GM12878 (cell line): ENCODE data around the gene CDH4. TPM values are rescaled to one million over a fixed set of nuclear protein-coding genes. Genes with fewer than 3 reads are reported as not detected.

Experiments
- ATAC-seq: fragments of 200-7000 bp; cut with Tn5 transposase; 3 replicates; pipeline ENCODE4 v1.9.1; 2020; ENCODE audit warnings: mild to moderate bottlenecking, moderate library complexity
- BruUV-seq: library from RNA; stranded (reverse); fragments of 400-500 nt; replicated peaks from 2 replicates; lab custom pipeline; 2021; lab: Mats Ljungman, UMichigan
- CTCF ChIA-PET: fragments of 300-600 bp; sonication (Branson Sonifier 250); formaldehyde crosslinking; extraction: SDS; loops from one replicate; lab custom pipeline; 2021; ENCODE audit warnings: inconsistent platforms; lab: Yijun Ruan, JAX
- POLR2A ChIA-PET: fragments of 350-600 bp; formaldehyde crosslinking; extraction: SDS; loops from one replicate; lab custom pipeline; 2021; ENCODE audit warnings: inconsistent platforms; lab: Charles Lee
- RAD21 ChIA-PET: fragments of 300-600 bp; sonication (Branson Sonifier 250); formaldehyde crosslinking; loops from one replicate; lab custom pipeline; 2023; ENCODE audit warnings: antibody characterized with exemption; ENCODE audit not compliant: unreplicated experiment; lab: Charles Lee
- SMC1A ChIA-PET: fragments of 300-600 bp; sonication (Branson Sonifier 250); formaldehyde crosslinking; loops from one replicate; lab custom pipeline; 2023; ENCODE audit not compliant: unreplicated experiment, uncharacterized antibody; lab: Charles Lee
- DNase-seq: peaks from one replicate; pipeline ENCODE4 v3.0.0-alpha.2; 2011; ENCODE audit warnings: low read depth, low spot score
- FAIRE-seq: peaks from 3 replicates; lab custom pipeline; 2011; peaks lifted over from hg19 to GRCh38; lab: Jason Lieb, UNC
- H2AFZ ChIP-seq: 2 replicates; pipeline ENCODE4 v1.6.0; 2011; ENCODE audit warnings: low read depth, low read length, control low read depth; ENCODE audit not compliant: control insufficient read depth
- H3K27ac ChIP-seq: 2 replicates; pipeline ENCODE4 v1.5.1; 2011; ENCODE audit warnings: control low read depth; ENCODE audit not compliant: control insufficient read depth, insufficient read depth
- H3K27me3 ChIP-seq, 2 experiments: replicated peaks in 1 of 2; 2 replicates each; pipeline versions ENCODE4 v1.6.0 to v1.6.1; 2011; ENCODE audit warnings: low read length in 1 of 2; ENCODE audit not compliant: control insufficient read depth in 2 of 2, insufficient read depth in 2 of 2
- H3K36me3 ChIP-seq, 2 experiments: 2 replicates each; pipeline ENCODE4 v1.5.1; 2011; ENCODE audit warnings: low read length in 1 of 2; ENCODE audit not compliant: control insufficient read depth in 2 of 2, insufficient read depth in 2 of 2
- H3K4me1 ChIP-seq: 2 replicates; pipeline ENCODE4 v1.6.1; 2011; ENCODE audit warnings: mild to moderate bottlenecking, low read length, moderate library complexity, mixed read lengths; ENCODE audit not compliant: control insufficient read depth, insufficient read depth
- H3K4me2 ChIP-seq: 2 replicates; pipeline ENCODE4 v1.6.0; 2011; ENCODE audit warnings: control low read depth; ENCODE audit not compliant: control insufficient read depth, insufficient read depth
- H3K4me3 ChIP-seq: fragments of 200-600 bp; sonication (generic); 2 replicates; pipeline ENCODE4 v1.5.1; 2016
- H3K79me2 ChIP-seq: 2 replicates; pipeline ENCODE4 v1.6.0; 2011; ENCODE audit warnings: low read length; ENCODE audit not compliant: control insufficient read depth, insufficient read depth
- H3K9ac ChIP-seq: 2 replicates; pipeline ENCODE4 v1.8.0; 2011; ENCODE audit warnings: low read length, control low read depth, mixed read lengths; ENCODE audit not compliant: control insufficient read depth, insufficient read depth
- H3K9me3 ChIP-seq: replicated peaks from 3 replicates; pipeline ENCODE4 v1.5.1; 2011; ENCODE audit warnings: mild to moderate bottlenecking, low read length; ENCODE audit not compliant: control insufficient read depth, insufficient read depth
- H4K20me1 ChIP-seq: 2 replicates; pipeline ENCODE4 v1.6.0; 2011; ENCODE audit not compliant: control insufficient read depth, insufficient read depth
- CHD2 ChIP-seq: IDR thresholded peaks from 2 replicates; pipeline ENCODE4 v1.6.1; 2011; ENCODE audit warnings: low read depth, low read length, improper control_type of control experiment, borderline replicate concordance
- RB1 ChIP-seq: fragments of 450-650 bp; formaldehyde crosslinking; IDR thresholded peaks from 2 replicates; pipeline ENCODE4 v1.6.1; 2017; ENCODE audit warnings: mild to moderate bottlenecking, borderline replicate concordance
- WRNIP1 ChIP-seq: IDR thresholded peaks from 2 replicates; pipeline ENCODE4 v1.6.1; 2011; ENCODE audit warnings: low read depth, low read length, improper control_type of control experiment, borderline replicate concordance
- ZNF384 ChIP-seq: IDR thresholded peaks from 2 replicates; pipeline ENCODE4 v1.6.1; 2012; ENCODE audit warnings: low read depth, mild to moderate bottlenecking, low read length, improper control_type of control experiment, borderline replicate concordance
- WGBS: methylation state at CpG from one replicate; pipeline ENCODE4 v1.1.6; 2016; ENCODE audit warnings: low lambda C conversion rate; ENCODE audit not compliant: insufficient replicate concordance, insufficient coverage; ENCODE audit errors: missing lambda C conversion rate; 5-methylcytosine and 5-hydroxymethylcytosine counted together
- in situ Hi-C: fragments of 300-500 bp; cut with MboI; formaldehyde crosslinking; loops from 9 replicates; pipeline ENCODE4 v1.14.3; 2018; ENCODE audit warnings: mixed read lengths
- intact Hi-C: fragments of 100-400 bp; cut with micrococcal nuclease; formaldehyde crosslinking; loops from one replicate; pipeline ENCODE4 v1.14.2; 2022; ENCODE audit not compliant: unreplicated experiment
- polyA plus RNA-seq, 11 experiments: library from polyadenylated mRNA; depleted of rRNA in 4 of 11; unstranded in 6 of 11; stranded (reverse) in 5 of 11; fragments of >200 nt; fragmentation: Nextera tagmentation in 4 of 11; fragmentation: Illumina TruSeq in 1 of 11; extraction: Ambion mirVana in 4 of 11; extraction: Trizol in 1 of 11; gene quantifications; 1 replicate in 1 of 11; 2 replicates in 10 of 11; pipeline versions ENCODE4 v1.2.1 to v1.2.3, GENCODE V29; 2011 to 2016; ENCODE audit warnings: inconsistent platforms in 2 of 11, missing spikeins in 2 of 11, low read depth in 1 of 11
- total RNA-seq, 4 experiments: library from RNA; depleted of rRNA in 3 of 4; stranded (reverse); fragments of >200 nt in 3 of 4; fragmentation: Illumina TruSeq in 1 of 4; extraction: Trizol in 1 of 4; gene quantifications; 2 replicates each; pipeline versions ENCODE4 v1.2.1 to v1.2.3, GENCODE V29; 2013 to 2021
- TF ChIP-seq, protein P1 (sequence below): fragments of 450-650 bp; conservative IDR thresholded peaks from 2 replicates; pipeline ENCODE4 v1.6.1; 2017; ENCODE audit warnings: mild to moderate bottlenecking, moderate library complexity

The CDH4 gene
- total and polyA plus RNA-seq, 10 of the 15 experiments (the other 5 are each of a cell fraction or from before 2014, with no cell fraction given): not detected

DNA sequence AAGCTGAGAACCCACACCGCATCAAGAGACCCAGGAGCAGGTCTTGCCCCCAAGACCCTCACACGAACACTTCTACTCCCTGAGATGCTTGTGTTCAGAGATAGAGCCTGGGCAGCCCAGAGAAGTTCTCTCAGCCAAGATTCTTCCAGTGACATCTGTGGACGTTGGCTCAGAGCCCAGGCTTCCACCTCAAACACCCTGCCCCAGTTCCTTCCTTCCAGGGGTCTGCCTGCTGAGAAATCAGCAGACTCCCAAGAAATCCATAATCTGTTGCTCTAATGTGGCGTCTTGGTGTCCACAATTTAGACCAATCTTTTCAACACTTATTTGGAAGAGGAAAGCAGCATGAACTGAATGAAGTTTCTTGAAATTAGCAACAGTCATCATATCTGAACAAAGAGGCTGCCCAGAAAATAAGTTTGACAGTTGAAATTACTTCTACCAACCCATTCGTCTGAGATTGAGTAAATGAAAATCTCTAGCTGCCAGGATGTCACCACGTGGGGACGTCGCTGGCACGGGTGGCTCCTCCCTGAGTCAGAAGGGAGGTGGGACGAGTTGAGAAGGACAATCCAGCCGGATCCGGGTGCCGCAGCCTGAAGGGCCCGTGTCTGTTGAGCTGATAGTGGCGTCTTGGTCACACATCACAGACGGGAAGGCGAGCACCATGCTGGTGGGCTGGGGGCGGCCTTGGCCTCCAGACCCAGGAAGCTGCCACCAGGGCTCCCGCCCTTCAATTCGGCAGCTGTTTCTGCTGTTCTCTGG, 412.7 kb downstream of the CDH4 start:
- Histone ChIP-seq H3K79me2 (no peaks in the 10 kb centered on the region), H2AFZ (no peak overlapping the region), H4K20me1 (no peaks in the 10 kb centered on the region), H3K9me3 (no peaks in the 10 kb centered on the region), H3K27me3 (no peaks in the 10 kb centered on the region), H3K9ac (no peak overlapping the region), H3K27ac (no peak overlapping the region), H3K36me3 (no peaks in the 10 kb centered on the region), H3K4me3 (no peak overlapping the region), H3K4me1 (no peaks in the 10 kb centered on the region), H3K4me2 (no peak overlapping the region)
- CTCF ChIA-PET: no interaction called here
- no TSS peak for BruUV-seq
- SMC1A ChIA-PET: no interaction called here
- RAD21 ChIA-PET: no interaction called here
- FAIRE-seq (no peak), ATAC-seq (no peak), DNase-seq (no peak)
- WGBS: 35% methylated on average over 20 of the region's 20 CpGs
- in situ Hi-C loops: no loop called here
- POLR2A ChIA-PET: no interaction called here
- TF ChIP-seq ZNF384 (no peak), WRNIP1 (no peak), RB1 (no peak), CHD2 (no peak)
- TF ChIP-seq, protein P1, sequence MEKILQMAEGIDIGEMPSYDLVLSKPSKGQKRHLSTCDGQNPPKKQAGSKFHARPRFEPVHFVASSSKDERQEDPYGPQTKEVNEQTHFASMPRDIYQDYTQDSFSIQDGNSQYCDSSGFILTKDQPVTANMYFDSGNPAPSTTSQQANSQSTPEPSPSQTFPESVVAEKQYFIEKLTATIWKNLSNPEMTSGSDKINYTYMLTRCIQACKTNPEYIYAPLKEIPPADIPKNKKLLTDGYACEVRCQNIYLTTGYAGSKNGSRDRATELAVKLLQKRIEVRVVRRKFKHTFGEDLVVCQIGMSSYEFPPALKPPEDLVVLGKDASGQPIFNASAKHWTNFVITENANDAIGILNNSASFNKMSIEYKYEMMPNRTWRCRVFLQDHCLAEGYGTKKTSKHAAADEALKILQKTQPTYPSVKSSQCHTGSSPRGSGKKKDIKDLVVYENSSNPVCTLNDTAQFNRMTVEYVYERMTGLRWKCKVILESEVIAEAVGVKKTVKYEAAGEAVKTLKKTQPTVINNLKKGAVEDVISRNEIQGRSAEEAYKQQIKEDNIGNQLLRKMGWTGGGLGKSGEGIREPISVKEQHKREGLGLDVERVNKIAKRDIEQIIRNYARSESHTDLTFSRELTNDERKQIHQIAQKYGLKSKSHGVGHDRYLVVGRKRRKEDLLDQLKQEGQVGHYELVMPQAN: no peak
- intact Hi-C loops: no loop called here
